ENCODE results near the gene PRRC2A. TPM values are rescaled to one million over a fixed set of nuclear protein-coding genes. Genes with fewer than 3 reads are reported as not detected.

Gene PRRC2A
- total RNA-seq, 1 experiment from 2014 or later, result 123 TPM

DNA sequence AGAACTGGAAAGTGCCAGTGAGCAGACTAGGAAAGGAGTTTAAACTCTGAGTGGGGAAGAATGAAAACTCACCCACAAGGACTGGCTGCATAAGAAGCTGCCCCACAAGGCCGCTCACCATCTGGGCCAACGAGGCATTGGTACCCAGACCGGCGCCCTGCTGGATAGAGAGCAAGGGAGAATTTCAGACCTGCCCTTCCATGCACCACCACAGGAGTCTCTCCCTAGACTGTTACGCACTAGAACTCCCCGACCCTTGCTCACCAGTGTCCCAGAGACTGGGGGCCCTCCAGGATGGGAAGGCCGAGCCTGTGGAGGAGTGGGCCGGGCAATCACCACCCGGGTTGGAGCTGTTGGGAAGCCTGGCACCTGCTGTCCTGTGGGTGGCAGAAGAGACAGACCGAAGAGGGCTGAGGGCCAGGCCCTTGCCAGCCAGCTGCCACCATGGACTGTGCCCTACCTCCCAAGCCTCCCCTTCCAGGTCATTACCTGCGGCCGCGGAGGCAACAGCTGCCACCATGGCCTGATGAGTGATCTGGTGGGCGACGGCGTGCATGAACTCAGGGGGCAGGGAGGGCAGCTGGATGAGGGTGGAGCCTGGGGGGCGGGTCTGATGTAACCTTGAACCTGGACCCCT, 23.4 kb downstream of the PRRC2A start:
- H3F3A ChIP-seq (ENCODE audit: low read length, unreplicated experiment), result peaks cover 7% of the 10 kb centered on the region
- TF ChIP-seq EZH2 (IDR thresholded peaks at IDR 0.05; ENCODE audit: low read length, unreplicated experiment) (no peak), EZH2phosphoT487 (IDR thresholded peaks at IDR 0.05; ENCODE audit: borderline replicate concordance, low read length) (no peak)
- TF ChIP-seq, protein P1, sequence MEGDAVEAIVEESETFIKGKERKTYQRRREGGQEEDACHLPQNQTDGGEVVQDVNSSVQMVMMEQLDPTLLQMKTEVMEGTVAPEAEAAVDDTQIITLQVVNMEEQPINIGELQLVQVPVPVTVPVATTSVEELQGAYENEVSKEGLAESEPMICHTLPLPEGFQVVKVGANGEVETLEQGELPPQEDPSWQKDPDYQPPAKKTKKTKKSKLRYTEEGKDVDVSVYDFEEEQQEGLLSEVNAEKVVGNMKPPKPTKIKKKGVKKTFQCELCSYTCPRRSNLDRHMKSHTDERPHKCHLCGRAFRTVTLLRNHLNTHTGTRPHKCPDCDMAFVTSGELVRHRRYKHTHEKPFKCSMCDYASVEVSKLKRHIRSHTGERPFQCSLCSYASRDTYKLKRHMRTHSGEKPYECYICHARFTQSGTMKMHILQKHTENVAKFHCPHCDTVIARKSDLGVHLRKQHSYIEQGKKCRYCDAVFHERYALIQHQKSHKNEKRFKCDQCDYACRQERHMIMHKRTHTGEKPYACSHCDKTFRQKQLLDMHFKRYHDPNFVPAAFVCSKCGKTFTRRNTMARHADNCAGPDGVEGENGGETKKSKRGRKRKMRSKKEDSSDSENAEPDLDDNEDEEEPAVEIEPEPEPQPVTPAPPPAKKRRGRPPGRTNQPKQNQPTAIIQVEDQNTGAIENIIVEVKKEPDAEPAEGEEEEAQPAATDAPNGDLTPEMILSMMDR (conservative IDR thresholded peaks at IDR 0.05; ENCODE audit: low read depth, low read length), result 0 out of 2 replicates have a peak, but pooled peaks have one; percentile 11
- CTCF ChIA-PET, result no interaction called here
- no peak overlapping the region for H3K27ac ChIP-seq (ENCODE audit: low read length)
- H3K9me3 ChIP-seq (ENCODE audit: low read length), result no peaks in the 10 kb centered on the region
- POLR2A ChIA-PET (ENCODE audit: unreplicated experiment), result interaction anchor here (0.6 kb wide), 2 partner anchors 8 to 74 kb away, joined by 3 to 14 read pairs; partner anchors contain the start of gene BAG6
- H3K4me2 ChIP-seq (ENCODE audit: low read length), result no peak overlapping the region
- no peak overlapping the region for H2AFZ ChIP-seq (ENCODE audit: low read length)
- DNase-seq (no peak), ATAC-seq (no peak; the same call in 1 of the 2 replicates)
- intact Hi-C loops (cut with micrococcal nuclease), result no loop called here
- no peaks in the 10 kb centered on the region for H3K4me1 ChIP-seq (ENCODE audit: insufficient read depth, low read length)
- H3K79me2 ChIP-seq (ENCODE audit: low read length), result peaks cover 2% of the 10 kb centered on the region
- H3K9ac ChIP-seq (ENCODE audit: low read length), result no peak overlapping the region
- no peaks in the 10 kb centered on the region for H3K9me2 ChIP-seq (replicated peaks; ENCODE audit: low read length)
- no peak overlapping the region for H3K4me3 ChIP-seq (ENCODE audit: low read length)
- H4K20me1 ChIP-seq (ENCODE audit: low read length), result no peaks in the 10 kb centered on the region
- H3K36me3 ChIP-seq (ENCODE audit: low read depth, low read length), result peaks cover 44% of the 10 kb centered on the region
- H3K27me3 ChIP-seq (ENCODE audit: low read length), result no peaks in the 10 kb centered on the region
- no TSS peak for BruUV-seq (replicated peaks)

DNA sequence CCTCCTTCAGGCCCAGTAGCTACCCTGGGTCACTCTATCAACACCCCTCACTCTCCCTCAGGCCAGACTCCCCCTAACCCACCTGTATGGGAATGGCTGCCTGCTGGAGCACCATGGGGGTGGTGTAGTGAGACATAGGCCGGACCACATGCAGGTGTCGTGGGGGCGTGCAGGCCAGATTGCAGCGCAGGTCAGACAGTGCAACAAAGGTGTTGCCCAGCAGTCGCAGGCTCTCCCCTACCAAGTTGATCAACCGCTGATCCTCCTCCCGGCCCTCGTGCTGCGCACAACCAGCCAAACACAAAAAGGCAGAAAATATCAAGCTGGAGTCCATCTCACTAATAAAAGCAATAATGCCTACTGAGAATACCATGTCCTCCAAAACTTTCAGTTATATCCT, 24.8 kb downstream of the PRRC2A start:
- Histone ChIP-seq H3K36me3 (ENCODE audit: low read depth, low read length) (peaks cover 53% of the 10 kb centered on the region), H2AFZ (ENCODE audit: low read length) (no peak overlapping the region), H3K27ac (ENCODE audit: low read length) (no peak overlapping the region), H4K20me1 (ENCODE audit: low read length) (no peaks in the 10 kb centered on the region; the same call in 1 of the 2 replicates), H3K4me1 (ENCODE audit: insufficient read depth, low read length) (no peaks in the 10 kb centered on the region), H3K9me2 (replicated peaks; ENCODE audit: low read length) (no peaks in the 10 kb centered on the region), H3K9me3 (ENCODE audit: low read length) (no peaks in the 10 kb centered on the region), H3K79me2 (ENCODE audit: low read length) (peaks cover 15% of the 10 kb centered on the region), H3K4me2 (ENCODE audit: low read length) (no peak overlapping the region), H3K9ac (ENCODE audit: low read length) (no peak overlapping the region), H3K4me3 (ENCODE audit: low read length) (no peak overlapping the region), H3F3A (ENCODE audit: low read length, unreplicated experiment) (no peaks in the 10 kb centered on the region), H3K27me3 (ENCODE audit: low read length) (no peaks in the 10 kb centered on the region)
- DNase-seq (no peak), ATAC-seq (no peak)
- intact Hi-C loops (cut with micrococcal nuclease), result no loop called here
- CTCF ChIA-PET, result no interaction called here
- TF ChIP-seq EZH2 (IDR thresholded peaks at IDR 0.05; ENCODE audit: low read length, unreplicated experiment), result no peak
- TF ChIP-seq, protein P1 (conservative IDR thresholded peaks at IDR 0.05; ENCODE audit: low read depth, low read length), result no peak
- POLR2A ChIA-PET (ENCODE audit: unreplicated experiment), result no interaction called here
- BruUV-seq (replicated peaks), result no TSS peak

DNA sequence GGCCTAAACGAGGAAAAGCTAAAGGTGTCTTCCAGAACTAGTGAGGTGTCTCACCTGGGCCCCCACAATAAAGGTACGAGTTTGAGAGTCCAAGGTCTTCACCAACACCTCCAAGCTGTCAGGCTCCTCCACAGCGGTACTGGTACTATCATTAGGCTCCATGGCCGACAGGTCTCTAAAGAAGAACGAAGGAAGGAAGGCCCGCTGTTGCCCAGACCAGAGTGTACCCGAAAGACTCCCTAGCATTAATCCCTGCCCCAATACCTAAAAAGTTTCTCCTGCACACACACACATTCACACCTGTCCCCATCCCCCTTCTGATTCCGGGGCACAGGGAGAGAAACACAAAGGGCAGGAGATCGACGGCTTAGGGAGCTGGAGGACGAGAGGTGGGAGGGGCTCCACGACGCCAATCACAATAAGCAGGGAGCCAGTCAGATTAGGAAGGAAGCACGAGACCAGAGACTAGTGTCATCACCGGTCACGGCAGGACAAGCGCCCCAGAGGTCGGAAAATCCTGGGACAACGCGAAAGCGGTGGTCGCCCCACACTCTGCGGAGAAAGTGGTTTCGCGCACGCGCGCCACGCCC, 31.2 kb downstream of the PRRC2A start:
- Histone ChIP-seq H4K20me1 (ENCODE audit: low read length) (no peaks in the 10 kb centered on the region; the same call in 1 of the 2 replicates), H3K9me3 (ENCODE audit: low read length) (no peaks in the 10 kb centered on the region), H2AFZ (ENCODE audit: low read length) (peak overlapping the region; percentile 69), H3K27ac (ENCODE audit: low read length) (peak overlapping the region; percentile 86), H3K9ac (ENCODE audit: low read length) (peak overlapping the region; percentile 95), H3K36me3 (ENCODE audit: low read depth, low read length) (peaks cover 32% of the 10 kb centered on the region), H3K79me2 (ENCODE audit: low read length) (peaks cover 36% of the 10 kb centered on the region), H3K4me2 (ENCODE audit: low read length) (peak overlapping the region; percentile 90), H3K9me2 (replicated peaks; ENCODE audit: low read length) (no peaks in the 10 kb centered on the region), H3K27me3 (ENCODE audit: low read length) (no peaks in the 10 kb centered on the region), H3F3A (ENCODE audit: low read length, unreplicated experiment) (no peaks in the 10 kb centered on the region), H3K4me1 (ENCODE audit: insufficient read depth, low read length) (peaks cover 17% of the 10 kb centered on the region), H3K4me3 (ENCODE audit: low read length) (peak overlapping the region; percentile 88)
- CTCF ChIA-PET, result no interaction called here
- POLR2A ChIA-PET (ENCODE audit: unreplicated experiment), result interaction anchor here (0.6 to 1.0 kb wide), 3 partner anchors 14 to 30 kb away, joined by 4 to 7 read pairs (median 6); no protein-coding TSS in a partner anchor
- DNase-seq (peak; percentile 52), ATAC-seq (peak; percentile 62)
- TF ChIP-seq EZH2 (IDR thresholded peaks at IDR 0.05; ENCODE audit: low read length, unreplicated experiment) (no peak), EZH2phosphoT487 (IDR thresholded peaks at IDR 0.05; ENCODE audit: borderline replicate concordance, low read length) (no peak)
- TF ChIP-seq, protein P1 (conservative IDR thresholded peaks at IDR 0.05; ENCODE audit: low read depth, low read length), result no peak
- intact Hi-C loops (cut with micrococcal nuclease), result loop anchor here (1.0 kb wide), 1 partner anchor 31 kb away; the partner anchor contains the start of gene PRRC2A
- TSS peak; percentile 54 for BruUV-seq (replicated peaks)

Data from PC-3 (cell line).